Epidermal melanocyte (primary cell): Measurements from ENCODE around the gene PRKCH.
A peak's percentile ranks its signal among the peaks of the same experiment; 100 is the strongest.

Experiments used
- DNase-seq: peaks from one replicate; pipeline ENCODE4 v3.0.0; 2011; ENCODE audit warnings: low spot score; ENCODE audit not compliant: insufficient read length

PRKCH gene

GRCh38 chr14:61321385-61322010 lies at the start of gene PRKCH:
Gene PRKCH (plus strand): TSS chr14:61321579. CDS start chr14:61322102, 523 bp downstream.
- DNase-seq = peak; percentile 40

- DNase-seq = no peak
Observed at GRCh38 chr14:61277232-61277631, 44.1 kb upstream of the PRKCH start.

- DNase-seq = no peak
Observed at GRCh38 chr14:61277784-61278183, 43.6 kb upstream of the PRKCH start.

GRCh38 chr14:61279082-61279481 lies 42.3 kb upstream of the PRKCH start:
- no peak for DNase-seq

- DNase-seq = no peak
Observed at GRCh38 chr14:61280092-61280525, 41.3 kb upstream of the PRKCH start.

DNA sequence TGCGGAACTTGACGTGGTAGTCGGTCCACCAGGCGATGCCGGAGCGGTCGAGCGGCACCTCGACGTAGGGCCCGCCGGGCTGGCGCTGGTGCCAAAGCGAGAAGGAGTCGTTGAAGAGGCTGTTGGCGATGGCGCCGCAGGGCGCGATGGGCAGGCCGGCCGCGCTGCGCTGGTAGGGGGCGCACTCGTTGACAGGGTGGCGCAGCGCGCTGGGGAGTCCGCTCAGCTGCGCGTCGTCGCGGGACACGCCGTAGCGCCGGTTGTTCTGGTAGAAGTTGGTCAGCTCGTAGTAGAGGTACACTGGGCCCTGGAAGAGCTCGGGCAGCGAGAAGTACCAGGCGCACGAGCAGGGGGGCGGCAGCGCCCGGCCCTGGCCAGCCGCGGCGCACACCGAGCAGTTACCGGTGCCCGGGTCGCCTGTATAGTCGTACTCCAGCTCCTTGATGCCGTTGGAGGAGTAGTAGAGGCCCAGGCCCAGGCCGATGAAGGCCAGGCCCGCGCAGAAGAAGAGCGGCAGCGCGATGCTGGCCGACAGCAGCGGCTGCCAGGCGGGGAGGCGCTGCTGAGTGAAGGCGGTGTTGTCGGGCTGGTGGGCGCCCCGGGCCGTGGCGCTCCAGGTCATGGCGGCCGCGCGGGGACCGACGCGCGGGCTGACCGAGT lies 40.7 kb upstream of the PRKCH start:
- no peak for DNase-seq

DNA sequence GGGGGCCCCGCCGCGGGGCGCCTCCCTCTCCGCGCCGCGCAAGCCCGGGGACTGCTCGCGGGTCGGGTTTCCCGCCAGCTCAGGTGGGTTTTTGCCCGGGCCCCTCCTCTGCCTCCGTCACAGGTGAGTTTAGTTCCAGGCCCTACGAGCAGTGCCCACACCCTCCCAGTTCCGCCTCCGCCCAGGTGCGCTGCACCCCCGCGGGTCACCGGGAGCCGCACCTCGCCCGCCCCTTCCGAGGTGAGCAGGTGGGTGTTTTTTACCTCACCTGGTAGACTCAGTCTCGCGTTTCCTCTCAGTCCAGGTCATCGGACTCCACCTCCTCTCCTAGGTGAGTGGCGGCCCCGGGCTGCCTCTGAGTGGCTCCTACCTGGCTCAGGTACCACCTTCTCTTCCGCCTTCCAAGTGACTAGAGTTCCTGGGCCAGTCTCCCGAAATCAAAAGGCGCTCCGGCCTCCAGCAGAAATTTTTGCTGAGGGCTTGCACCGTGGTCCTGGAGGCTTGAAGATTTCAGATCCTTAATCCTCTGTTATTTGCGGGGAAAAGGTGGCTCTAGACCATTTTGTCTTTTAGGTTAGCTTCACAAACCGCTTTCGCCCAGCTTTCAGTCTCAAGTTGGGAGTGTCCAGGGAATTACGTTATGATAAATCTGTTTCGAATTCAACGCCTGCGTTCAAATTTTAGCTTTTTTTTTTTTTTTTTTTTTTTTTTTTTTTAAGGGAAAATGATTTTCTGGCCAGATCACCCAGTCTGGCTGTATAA lies 40.0 kb upstream of the PRKCH start, which contains the start of gene TMEM30B:
TSS of gene TMEM30B (minus strand) at position 153 of the 762 bp plus-strand sequence. CDS start 191 bp downstream, outside the sequence.
- no peak for DNase-seq

DNA sequence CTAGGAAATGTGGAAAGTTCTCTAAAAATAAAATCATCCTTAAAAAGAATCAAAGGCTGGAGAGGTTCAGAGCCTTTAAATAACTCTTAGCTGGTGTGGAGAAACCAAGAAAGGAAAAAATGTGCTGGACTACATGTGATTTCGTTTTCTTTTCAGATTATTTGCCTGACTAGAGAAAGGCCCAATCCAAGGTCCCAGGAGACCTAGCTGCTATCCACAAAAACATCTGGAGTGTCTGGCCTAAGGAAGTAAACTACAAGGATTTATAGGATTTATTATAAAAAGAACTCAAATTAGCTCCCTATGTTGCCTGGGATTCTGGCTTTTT lies 39.5 kb upstream of the PRKCH start:
- DNase-seq = no peak

DNA sequence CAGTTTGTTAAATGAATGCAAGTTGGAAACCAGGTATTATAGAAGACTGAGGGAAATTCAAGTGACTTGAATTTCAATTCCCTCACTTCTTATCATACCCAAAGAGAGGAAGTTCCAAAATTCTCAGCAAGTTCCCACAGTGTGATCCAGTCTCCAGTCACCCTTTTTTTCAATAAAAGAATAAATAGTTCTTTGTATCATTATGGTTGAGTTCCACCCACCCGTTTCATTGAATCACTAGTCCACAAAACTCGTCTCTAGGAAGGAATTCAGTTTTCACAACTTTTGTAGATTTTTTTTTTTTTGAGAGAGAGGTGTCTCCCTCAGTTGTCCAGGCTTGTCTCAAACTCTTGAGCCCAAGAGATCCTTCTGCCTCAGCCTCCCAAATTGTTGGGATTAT lies 38.6 kb upstream of the PRKCH start:
- DNase-seq = no peak

- no peak for DNase-seq
Observed at GRCh38 chr14:61284001-61284400, 37.4 kb upstream of the PRKCH start.

DNA sequence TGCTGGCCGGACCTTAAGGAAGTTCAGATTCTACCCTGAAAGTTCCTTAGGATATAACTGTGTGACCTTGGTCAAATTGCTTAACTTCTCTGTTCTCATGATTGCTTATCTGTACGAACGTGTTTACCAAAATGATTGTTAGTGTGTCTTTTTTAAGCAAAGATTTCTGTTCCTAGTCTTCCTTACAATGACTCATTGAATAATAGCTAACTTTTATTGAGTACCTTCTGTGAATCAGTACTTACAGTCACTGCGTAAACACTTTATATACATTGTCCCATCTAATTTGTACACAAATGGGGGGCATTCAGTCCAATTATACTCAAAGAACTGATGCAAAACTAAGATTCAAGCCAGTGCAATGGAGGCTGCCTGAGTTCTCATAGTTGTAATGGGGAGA lies 36.0 kb upstream of the PRKCH start:
- DNase-seq = no peak

DNA sequence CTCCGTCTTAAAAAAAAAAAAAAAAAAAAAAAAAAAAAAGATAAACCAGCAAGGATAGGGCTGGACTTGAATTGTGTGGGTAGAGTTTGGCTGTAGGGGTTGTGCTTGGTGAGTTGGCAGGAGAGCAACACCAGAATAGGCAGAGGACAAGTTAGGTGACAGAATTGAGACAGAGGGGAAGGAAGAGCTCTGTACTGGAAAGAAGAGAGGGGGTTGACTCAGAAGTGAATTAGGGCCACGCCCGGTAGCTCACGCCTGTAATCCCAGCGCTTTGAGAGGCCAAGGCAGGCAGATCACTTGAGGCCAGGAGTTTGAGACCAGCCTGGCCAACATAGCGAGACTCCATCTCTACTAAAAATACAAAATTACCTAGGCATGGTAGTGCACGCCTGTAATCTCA lies 34.2 kb upstream of the PRKCH start:
- DNase-seq = no peak

- DNase-seq = no peak
Observed at GRCh38 chr14:61288228-61288627, 33.2 kb upstream of the PRKCH start.

GRCh38 chr14:61288720-61289119 lies 32.7 kb upstream of the PRKCH start:
- DNase-seq = no peak

- DNase-seq = no peak
Observed at GRCh38 chr14:61290701-61291100, 30.7 kb upstream of the PRKCH start.

DNA sequence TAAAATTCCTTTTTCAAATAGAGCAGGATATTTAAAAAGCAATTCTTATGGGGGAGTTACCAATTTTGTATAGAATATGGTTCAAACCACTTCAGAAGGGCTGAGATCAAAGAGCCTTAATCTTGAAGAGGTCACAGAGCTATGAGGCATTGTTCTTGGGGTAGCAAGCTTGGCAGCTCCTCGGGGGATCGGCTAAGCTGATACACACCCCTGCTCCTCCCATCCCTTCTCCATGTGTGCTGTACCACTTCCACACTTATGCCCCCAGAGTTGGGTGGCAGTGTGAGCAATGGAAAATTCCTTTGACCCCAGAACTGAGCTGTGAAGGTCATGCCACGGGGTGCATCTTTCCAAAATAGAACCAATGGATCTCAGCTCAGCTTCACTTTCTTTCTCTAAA lies 25.2 kb upstream of the PRKCH start:
- no peak for DNase-seq

GRCh38 chr14:61296719-61297502 lies 24.5 kb upstream of the PRKCH start:
- DNase-seq = no peak

- no peak for DNase-seq
Observed at GRCh38 chr14:61297581-61297980, 23.8 kb upstream of the PRKCH start.

DNA sequence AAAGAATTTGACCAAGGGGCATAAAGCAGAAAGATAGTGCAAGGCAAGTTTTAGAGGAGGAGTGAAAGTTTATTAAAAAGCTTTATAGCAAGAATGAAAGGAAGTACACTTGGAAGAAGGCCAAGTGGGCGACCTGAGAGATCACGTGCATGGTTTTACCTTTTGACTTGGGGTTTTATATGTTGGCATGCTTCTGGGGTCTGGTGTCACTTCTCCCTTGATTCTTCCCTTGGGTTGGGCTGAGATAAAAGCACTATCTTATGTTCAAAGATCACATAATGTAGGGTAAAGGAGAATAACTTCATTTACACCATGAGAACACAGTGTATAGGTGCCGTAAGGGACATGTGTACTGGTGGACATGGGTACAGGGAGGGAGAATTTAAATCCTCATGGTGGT lies 22.6 kb upstream of the PRKCH start:
- DNase-seq = no peak

DNA sequence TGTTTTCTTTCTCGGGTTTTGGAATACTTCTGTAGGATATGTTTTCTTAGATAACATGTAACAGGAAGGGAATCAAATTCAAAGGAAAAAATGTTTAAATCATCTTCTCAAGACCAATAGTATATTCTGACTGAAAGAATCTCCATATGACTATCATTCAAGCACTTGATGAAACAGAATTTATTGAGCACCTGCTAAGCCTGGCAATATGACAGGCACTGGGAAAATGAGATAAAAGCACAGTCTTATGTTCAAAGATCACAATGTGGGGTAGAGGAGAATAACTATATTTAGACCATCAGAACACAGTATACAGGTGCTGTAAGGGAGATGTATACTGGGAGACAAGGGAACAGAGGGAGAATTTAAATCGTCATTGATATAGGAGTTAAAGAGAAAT lies 21.2 kb upstream of the PRKCH start:
- DNase-seq = no peak

GRCh38 chr14:61300754-61301153 lies 20.6 kb upstream of the PRKCH start:
- no peak for DNase-seq

GRCh38 chr14:61304688-61305087 lies 16.7 kb upstream of the PRKCH start:
- no peak for DNase-seq
